ENCODE results near the gene TCEA2.
"Not testable (repeated sequence)": the region's sequence is repeated elsewhere in the genome, so short reads cannot be mapped to it uniquely, and the experiment has no call there.

TCEA2 gene

DNA sequence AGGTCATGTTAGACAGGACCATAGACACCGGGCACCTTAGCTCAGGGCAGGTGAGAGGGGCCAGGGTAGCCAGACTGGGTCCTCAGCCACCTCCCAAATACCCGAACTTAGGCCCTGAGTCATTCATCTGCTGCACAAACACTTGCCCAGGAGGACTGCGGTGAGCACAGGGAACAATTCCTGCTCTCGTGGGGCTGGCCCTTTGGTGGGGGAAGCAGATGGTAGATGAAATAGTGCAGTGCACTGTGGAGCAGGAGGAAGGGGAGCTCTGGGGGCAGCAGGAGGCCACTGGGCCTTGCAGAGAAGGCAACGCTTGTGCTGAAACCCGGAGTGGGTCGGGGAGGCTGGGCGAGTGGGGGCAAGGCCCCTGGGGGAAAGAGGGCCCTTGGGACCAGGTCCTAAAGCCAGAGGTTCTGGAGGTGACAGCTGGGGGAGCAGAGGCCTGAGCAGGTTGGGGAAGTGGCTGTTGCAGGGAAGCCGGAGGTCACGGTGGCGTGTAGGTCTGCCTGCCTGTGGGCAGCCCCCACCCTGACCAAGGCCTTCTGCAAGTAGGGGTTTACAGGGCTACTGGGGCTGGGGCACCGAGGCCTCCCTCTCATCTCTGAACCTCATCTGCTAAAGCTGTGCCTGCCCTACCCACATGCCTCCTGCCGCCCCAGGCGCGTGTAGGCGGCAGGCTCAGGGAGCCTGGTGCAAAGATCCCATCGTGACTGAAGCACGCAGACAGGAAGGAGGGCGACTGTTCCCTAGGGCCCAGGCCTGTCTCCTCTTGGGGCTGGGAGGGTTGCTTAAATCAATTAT is 49.0 kb downstream of the TCEA2 start:
- no peak for DNase-seq

DNA sequence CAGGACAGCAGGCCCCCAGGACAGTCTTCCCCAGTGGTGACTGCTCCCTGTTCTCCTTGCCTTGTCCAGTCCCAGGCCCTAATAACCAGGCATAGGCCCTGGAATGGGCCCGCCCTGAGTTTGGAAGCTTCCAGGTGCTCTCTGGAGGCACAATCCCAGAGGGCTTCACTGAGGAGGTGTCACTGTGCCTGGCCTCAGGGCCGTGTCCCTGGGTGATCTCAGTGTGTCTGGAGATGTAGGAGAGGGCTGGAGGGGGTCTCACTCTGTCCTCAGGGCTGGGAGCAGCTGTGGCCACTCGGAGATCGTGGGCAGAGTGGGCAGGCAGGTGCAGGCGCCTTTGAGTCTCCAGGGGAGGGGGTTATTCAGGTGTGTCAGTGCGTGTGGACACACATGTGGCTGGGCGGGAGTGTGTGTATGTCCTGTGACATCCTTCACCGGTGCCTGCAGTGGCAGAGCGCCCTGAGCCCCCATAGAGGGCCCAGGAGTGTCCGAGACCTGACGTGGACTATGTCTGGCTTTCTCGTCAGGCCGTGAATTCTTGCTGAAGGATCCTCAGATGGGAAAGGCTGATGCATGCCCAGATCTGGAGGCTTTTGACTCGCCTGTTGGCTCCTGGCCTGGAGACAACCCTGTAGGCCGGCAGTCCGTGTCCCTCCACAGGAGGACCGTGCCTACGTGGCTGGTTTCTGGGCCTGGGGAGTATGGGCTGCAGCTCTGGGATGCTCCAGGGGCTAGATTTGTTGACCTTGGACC is 49.9 kb downstream of the TCEA2 start:
- no peak for DNase-seq

- DNase-seq = no peak
These were observed 50.4 kb downstream of the TCEA2 start for GRCh38 chr20:64113444-64113775.

DNA sequence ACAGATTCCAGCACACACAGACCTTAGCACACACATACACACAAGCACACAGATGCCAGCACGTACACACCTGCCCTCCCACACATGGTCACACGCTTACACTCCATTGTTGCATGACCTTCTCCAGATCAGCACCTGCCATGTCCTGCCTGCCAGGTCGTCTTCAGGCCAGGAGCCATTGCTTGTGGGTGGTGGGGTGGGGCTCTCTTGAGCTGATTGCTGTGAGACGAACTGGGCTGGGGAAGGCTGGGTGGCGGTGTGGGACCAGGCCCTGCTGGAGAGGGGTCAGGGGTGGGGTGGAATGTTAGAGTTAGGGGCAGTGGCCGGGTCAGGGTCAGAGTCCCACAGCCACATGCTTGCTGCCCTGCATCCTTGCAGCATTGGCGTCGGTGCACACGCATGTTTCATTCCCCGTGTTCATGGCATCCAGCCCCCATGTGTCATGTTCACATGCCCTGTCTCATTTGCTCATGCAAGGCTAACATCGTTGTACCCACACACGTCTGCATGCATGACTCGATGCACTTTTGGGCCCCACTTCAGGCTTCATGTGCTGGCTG is 50.9 kb downstream of the TCEA2 start:
- no peak for DNase-seq

DNA sequence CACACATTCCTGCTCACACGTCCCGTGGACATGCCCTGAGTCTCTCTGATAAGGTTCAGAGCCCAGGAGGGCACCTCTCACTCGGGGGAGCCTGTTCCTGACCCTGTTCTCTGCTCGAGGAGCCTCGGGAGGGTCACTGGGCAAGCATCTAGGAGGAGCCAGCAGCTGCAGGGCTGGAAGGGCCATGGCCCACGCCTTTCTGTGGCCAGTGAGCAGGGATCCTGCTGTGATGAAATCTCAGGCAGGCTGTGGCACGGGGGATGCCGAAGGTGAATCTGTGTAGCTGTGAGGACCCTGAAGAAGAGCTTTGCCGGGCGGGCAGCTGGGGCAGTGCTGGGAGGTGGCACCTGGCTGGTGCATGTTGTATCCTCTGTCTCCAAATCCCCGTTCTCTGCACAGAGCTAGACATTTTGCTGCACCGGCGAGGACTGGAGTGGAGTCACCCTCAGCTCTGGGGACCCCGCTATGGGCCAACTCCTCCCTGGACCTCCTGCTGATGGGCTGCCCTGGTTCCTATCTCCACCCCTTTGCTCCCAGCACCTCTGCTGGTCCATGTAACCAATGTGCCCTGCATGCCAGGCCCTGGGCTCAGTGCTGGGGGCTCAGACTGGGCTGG is 51.5 kb downstream of the TCEA2 start:
- DNase-seq = no peak

DNA sequence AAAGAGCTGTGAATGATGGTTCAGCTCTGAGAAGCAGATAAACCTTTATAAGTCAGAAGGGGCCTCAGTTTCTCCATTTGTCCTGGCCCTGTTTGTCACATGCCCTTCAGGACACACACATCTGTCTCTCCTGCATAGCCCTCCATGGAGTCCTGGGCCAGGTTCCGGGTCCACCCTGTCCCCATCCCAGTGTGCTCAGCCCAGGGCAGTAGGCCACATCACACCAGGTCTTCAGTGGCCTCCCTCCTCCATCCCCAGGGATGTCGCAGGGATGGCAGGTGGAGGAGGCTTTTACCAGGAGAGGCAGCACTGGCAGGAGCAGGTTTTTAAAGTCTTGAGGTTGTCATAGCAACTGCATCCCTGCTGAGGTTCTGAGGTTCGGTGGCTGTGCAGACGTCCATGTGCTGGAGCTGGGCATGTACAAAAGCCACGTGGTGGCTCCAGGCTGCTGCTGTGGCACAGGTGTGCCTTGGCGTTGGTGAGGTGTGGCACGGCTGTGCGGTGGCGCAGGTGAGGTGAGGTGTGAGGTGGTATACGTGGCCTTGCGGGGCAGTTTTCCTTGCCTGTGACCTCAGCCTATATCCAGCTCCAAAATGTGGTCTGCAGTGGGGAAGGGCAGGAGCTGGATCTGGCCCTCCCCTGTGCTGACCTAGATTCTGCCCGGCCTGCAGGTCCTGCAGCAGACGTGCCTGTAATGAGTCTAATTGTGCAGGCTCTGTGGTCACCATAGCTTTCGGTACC is 52.3 kb downstream of the TCEA2 start:
- DNase-seq = no peak

DNA sequence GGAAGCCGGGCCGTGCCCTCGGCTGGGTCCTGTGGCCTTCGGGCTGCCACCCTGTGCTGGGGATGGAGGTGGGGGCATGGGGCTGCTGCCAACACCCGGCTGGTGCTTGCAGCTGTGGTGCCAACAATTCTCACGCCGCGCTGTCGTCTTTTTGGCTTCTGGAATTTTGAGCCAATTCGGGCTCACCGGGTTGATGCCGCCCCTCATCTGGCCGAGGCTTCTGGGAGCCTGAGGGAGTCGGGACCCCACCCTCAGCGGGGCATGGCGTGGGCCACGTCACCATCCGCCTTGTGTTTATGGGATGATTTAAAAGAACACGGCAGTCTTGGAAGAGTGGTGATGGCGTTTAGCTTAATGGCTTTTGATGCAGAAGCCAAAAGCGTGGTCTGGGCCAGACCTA is 53.0 kb downstream of the TCEA2 start:
- no peak for DNase-seq

DNA sequence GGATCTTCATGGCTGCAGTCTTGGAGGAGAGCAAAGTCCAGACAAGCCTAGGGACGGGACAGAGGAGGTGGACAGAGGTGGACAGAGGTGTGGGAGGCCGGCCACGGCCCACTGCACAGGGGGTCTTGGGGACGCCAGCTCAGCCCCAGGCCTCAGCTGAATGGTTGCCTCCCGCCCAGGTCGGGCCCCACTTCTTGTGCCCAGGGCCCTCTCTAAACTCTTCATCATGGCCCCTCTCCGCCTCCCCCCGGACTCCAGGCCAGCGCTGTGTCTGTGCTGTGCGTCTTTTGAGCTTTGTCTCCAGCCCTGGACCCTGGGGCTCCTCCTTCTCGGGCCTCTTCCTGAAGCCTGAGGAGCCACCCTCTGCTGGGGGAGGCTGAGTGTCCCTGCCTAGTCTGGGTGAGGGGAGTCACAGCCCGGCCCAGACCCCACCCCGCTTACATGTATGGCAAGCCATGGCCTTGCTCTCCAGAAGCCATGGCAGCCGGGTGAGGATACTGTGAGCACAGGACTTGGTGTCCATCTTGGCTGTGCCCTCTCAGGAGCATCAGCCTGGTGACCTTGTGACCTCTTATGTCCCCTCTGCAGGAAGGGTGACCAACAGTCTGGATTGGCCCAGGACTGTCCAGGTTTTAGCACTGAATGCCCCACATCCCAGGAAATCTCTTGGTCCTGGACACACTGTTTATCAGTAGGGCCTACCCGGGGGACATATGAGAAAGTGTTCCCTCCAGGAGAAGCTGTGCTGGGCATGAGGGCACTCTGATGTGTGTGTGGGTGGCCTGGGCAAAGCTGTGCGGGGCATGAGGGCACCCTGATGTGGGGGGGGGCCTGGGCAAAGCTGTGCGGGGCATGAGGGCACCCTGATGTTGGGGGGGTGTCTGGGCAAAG is 53.8 kb downstream of the TCEA2 start:
- DNase-seq = no peak

GRCh38 chr20:64117432-64117777 is 54.4 kb downstream of the TCEA2 start:
- DNase-seq = not testable (repeated sequence)

DNA sequence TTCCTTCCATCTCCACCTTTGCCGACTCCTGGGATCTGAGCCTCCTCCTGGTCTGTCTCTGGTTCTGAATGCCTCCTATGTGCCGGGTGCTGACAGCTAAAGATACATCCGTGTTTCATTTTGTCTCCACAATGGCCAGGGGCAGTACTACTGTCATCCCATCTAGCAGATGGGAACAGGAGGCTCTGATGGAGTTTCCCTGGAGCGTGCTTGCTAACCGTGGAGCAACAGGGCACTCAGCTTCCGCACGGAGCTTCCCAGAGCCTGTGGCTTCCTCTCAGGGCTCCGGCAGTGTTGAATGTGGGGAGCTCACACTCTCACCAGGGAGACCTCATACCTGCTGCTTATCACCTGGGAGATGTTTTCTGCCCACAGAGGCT is 56.3 kb downstream of the TCEA2 start:
- no peak for DNase-seq

DNA sequence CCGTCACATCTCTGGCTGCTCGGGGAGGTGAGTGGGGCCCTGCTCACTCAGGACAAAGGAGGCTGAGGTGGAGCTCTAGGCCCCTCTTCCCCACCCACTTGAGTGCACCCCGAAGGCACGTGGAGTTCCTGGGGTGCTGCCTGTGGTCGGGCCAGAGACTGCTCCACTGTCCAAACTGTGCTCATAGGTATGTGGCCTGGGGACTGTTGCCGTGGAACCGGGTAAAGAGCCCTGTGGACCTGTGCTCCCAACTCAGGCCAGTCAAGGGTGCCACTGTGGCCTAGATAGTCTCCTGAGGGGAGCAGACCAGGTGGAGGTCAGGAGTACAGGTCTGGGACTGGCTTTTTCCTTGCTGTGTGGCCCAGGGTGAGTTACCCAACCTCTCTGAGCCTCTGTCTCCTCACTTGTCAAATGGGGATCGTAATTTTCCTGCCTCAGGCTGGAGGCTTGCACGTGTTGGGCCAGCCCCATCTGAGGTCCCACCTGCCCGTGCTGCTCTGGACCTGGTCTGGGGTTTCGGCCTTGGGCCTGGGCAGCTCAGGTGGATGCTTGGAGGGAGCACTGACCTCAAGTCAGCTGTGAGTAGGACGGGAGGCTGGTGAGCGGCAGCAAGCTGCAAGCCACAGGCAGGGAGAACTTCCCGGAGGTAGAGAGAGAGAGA is 56.8 kb downstream of the TCEA2 start:
- DNase-seq = no peak

GRCh38 chr20:64121586-64121985 is 58.6 kb downstream of the TCEA2 start:
- no peak for DNase-seq

Measured in activated naive CD4-positive, alpha-beta T cell treated with anti-CD3 and anti-CD28 coated beads, Interleukin-2, amount 50 U/mL, for 16 hours (primary cell).